WTC11 (cell line): ENCODE measurements around the gene IPO11. TPM values are rescaled to one million over a fixed set of nuclear protein-coding genes. Genes with fewer than 3 reads are reported as not detected.

Experiments used
- ATAC-seq: fragments of 200-7000 bp; cut with Tn5 transposase; 2 replicates; pipeline ENCODE4 v1.10.0; 2021; ENCODE audit warnings: mild to moderate bottlenecking, moderate library complexity
- CTCF ChIA-PET: fragments of 300-600 bp; sonication (Branson Sonifier 250); formaldehyde crosslinking; loops from one replicate; lab custom pipeline; 2021; ENCODE audit warnings: antibody characterized with exemption; lab: Charles Lee
- POLR2A ChIA-PET: fragments of 350-600 bp; sonication (Branson Sonifier 250); formaldehyde crosslinking; loops from one replicate; lab custom pipeline; 2021; ENCODE audit warnings: antibody characterized with exemption; lab: Charles Lee
- DNase-seq: peaks from one replicate; pipeline ENCODE4 v3.0.0; 2021; ENCODE audit warnings: low spot score
- H3K27ac Mint-ChIP-seq: 2 replicates; pipeline ENCODE4 v1.8.0; 2021; ENCODE audit warnings: mixed read lengths
- H3K27me3 Mint-ChIP-seq: 2 replicates; pipeline ENCODE4 v1.8.0; 2021; ENCODE audit warnings: low read depth, mild to moderate bottlenecking, moderate library complexity, mixed read lengths
- H3K36me3 Mint-ChIP-seq: 2 replicates; pipeline ENCODE4 v1.8.0; 2021; ENCODE audit warnings: mixed read lengths
- H3K4me1 Mint-ChIP-seq: 2 replicates; pipeline ENCODE4 v1.8.0; 2022; ENCODE audit warnings: mixed read lengths
- H3K4me3 Mint-ChIP-seq: 2 replicates; pipeline ENCODE4 v1.8.0; 2021; ENCODE audit warnings: mild to moderate bottlenecking, moderate library complexity, mixed read lengths
- H3K9me3 Mint-ChIP-seq: 2 replicates; pipeline ENCODE4 v1.8.0; 2021; ENCODE audit warnings: mixed read lengths
- CREM ChIP-seq: sonication (generic); formaldehyde crosslinking; IDR thresholded peaks from 2 replicates; pipeline ENCODE4 v1.8.1; 2022; ENCODE audit warnings: mild to moderate bottlenecking, missing genetic modification reagents, moderate library complexity
- CTCF ChIP-seq: fragments of 200-600 bp; IDR thresholded peaks from 2 replicates; pipeline ENCODE4 v1.8.0; 2022; ENCODE audit warnings: antibody characterized with exemption
- E2F1 ChIP-seq: sonication (generic); formaldehyde crosslinking; IDR thresholded peaks from 2 replicates; pipeline ENCODE4 v1.8.0; 2022; ENCODE audit warnings: mild to moderate bottlenecking, missing genetic modification reagents
- ELF4 ChIP-seq: sonication (generic); formaldehyde crosslinking; IDR thresholded peaks from 2 replicates; pipeline ENCODE4 v1.8.1; 2022; ENCODE audit warnings: low read depth, mild to moderate bottlenecking, moderate library complexity, missing genetic modification reagents
- FOXP1 ChIP-seq: sonication (generic); formaldehyde crosslinking; IDR thresholded peaks from 2 replicates; pipeline ENCODE4 v1.8.0; 2022; ENCODE audit warnings: missing genetic modification reagents, mild to moderate bottlenecking, moderate library complexity, borderline replicate concordance
- GRHL2 ChIP-seq: fragments of 250-450 bp; sonication (Bioruptor Pico); IDR thresholded peaks from 2 replicates; pipeline ENCODE4 v1.8.0; 2022; ENCODE audit warnings: mild to moderate bottlenecking, moderate library complexity; ENCODE audit not compliant: insufficient replicate concordance, severe bottlenecking
- NFE2L1 ChIP-seq: sonication (generic); formaldehyde crosslinking; IDR thresholded peaks from 2 replicates; pipeline ENCODE4 v1.8.1; 2023; ENCODE audit warnings: missing genetic modification reagents
- NFYB ChIP-seq: sonication (generic); formaldehyde crosslinking; conservative IDR thresholded peaks from 2 replicates; pipeline ENCODE4 v1.8.0; 2022; ENCODE audit warnings: low read depth, missing genetic modification reagents
- NR2C2 ChIP-seq: sonication (generic); formaldehyde crosslinking; IDR thresholded peaks from 2 replicates; pipeline ENCODE4 v1.8.0; 2022; ENCODE audit warnings: mild to moderate bottlenecking, missing genetic modification reagents
- TEAD1 ChIP-seq: sonication (generic); formaldehyde crosslinking; IDR thresholded peaks from 2 replicates; pipeline ENCODE4 v1.8.0; 2022; ENCODE audit warnings: mild to moderate bottlenecking, missing genetic modification reagents
- TP53 ChIP-seq: sonication (generic); formaldehyde crosslinking; IDR thresholded peaks from 2 replicates; pipeline ENCODE4 v1.8.1; 2023; ENCODE audit warnings: mild to moderate bottlenecking, missing genetic modification reagents
- ZBTB43 ChIP-seq: sonication (generic); formaldehyde crosslinking; IDR thresholded peaks from 2 replicates; pipeline ENCODE4 v1.8.1; 2023; ENCODE audit warnings: mild to moderate bottlenecking, missing genetic modification reagents
- ZNF219 ChIP-seq: sonication (generic); formaldehyde crosslinking; IDR thresholded peaks from 2 replicates; pipeline ENCODE4 v1.8.0; 2023; ENCODE audit warnings: missing genetic modification reagents, mild to moderate bottlenecking, borderline replicate concordance
- ZNF263 ChIP-seq: sonication (generic); formaldehyde crosslinking; IDR thresholded peaks from 2 replicates; pipeline ENCODE4 v1.8.1; 2022; ENCODE audit warnings: low read depth, mild to moderate bottlenecking, moderate library complexity, missing genetic modification reagents
- ZNF423 ChIP-seq: fragments of 250-450 bp; sonication (Bioruptor Pico); IDR thresholded peaks from 2 replicates; pipeline ENCODE4 v2.1.2; 2022; ENCODE audit warnings: mild to moderate bottlenecking, moderate library complexity
- ZNF532 ChIP-seq: fragments of 250-450 bp; sonication (Bioruptor Pico); IDR thresholded peaks from 2 replicates; pipeline ENCODE4 v1.9.0; 2021; ENCODE audit warnings: mild to moderate bottlenecking, borderline replicate concordance
- total RNA-seq: library from RNA; stranded (reverse); gene quantifications from 3 replicates; pipeline ENCODE4 v1.2.3, GENCODE V29; 2021

IPO11 gene
- total RNA-seq, 1 experiment from 2014 or later: 61.9 TPM

DNA sequence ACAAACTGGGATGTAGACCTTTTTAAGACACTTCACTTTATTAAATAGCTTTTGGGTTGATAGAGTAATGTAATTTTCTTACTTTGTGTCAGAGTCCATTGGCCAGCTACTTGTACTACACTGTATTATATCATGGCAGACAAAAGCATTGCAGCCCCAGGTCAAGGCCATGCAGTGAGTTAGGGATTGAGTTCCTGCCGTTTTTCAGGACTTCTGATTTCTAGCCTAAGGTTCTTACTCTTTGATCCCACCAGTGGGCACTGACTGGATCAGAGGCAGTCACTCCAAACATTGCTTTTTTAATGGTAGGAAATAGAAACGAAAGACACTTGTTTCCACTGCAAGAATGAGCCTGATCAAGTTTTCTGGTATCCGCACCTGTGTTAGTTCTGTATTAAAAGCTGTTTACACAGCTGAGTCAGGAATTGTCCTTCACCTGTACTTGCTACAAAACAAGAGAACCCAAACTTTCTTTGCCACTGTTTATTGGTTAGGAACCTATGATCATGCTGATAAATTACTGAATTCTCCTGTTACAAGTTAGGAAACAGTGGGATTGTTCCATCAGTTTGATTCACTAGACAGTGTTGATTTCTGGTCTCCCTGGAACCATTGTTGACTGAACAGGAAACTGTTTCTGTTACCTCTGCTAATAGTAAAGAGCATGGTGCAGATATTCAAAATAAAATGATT lies 188.1 kb downstream of the IPO11 start (continued):
- no peak for TF ChIP-seq ZNF532 (CRISPR knock-in tag)
- TF ChIP-seq TP53 (CRISPR knock-in tag): no peak
- no peak for TF ChIP-seq FOXP1
- no peak for TF ChIP-seq E2F1 (CRISPR knock-in tag)
- no peak for TF ChIP-seq ZNF423 (CRISPR knock-in tag)
- TF ChIP-seq CTCF: no peak
- TF ChIP-seq ZBTB43: no peak

DNA sequence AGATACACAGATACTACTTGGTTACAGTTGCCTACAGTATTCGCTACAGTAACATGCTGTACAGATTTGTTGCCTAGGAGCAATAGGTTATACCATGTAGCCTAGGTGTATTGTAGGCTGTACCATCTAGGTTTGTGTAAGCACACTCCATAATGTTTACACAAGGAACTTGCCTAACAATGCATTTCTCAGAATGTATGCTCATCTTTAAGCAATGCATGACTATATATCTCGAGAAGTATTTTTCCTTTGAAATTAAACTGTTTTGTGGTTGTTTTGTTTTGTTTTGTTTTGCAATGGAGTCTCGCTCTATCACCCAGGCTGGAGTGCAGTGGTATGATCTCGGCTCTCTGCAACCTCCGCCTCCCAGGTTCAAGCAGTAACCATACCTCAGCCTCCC lies 191.4 kb downstream of the IPO11 start:
- TF ChIP-seq NR2C2 (CRISPR knock-in tag) (no peak), ZNF219 (CRISPR knock-in tag) (no peak), ZNF532 (CRISPR knock-in tag) (no peak), ZNF263 (CRISPR knock-in tag) (no peak), TEAD1 (no peak), ELF4 (CRISPR knock-in tag) (no peak), NFE2L1 (CRISPR knock-in tag) (no peak), GRHL2 (CRISPR knock-in tag) (no peak), NFYB (CRISPR knock-in tag) (no peak), CREM (CRISPR knock-in tag) (no peak)
- TF ChIP-seq, all 79 proteins: peak for 0
- no peak overlapping the region for H3K4me3 Mint-ChIP-seq
- POLR2A ChIA-PET: no interaction called here
- CTCF ChIA-PET: no interaction called here
- H3K9me3 Mint-ChIP-seq: no peaks in the 10 kb centered on the region
- peaks cover 7% of the 10 kb centered on the region for H3K36me3 Mint-ChIP-seq
- no peak overlapping the region for H3K27ac Mint-ChIP-seq
- no peak for DNase-seq
- no peaks in the 10 kb centered on the region for H3K4me1 Mint-ChIP-seq
- no peak for ATAC-seq
- no peaks in the 10 kb centered on the region for H3K27me3 Mint-ChIP-seq
